CD4-positive, alpha-beta T cell (primary cell): ENCODE data around the gene CLDN18. TPM values are rescaled to one million over a fixed set of nuclear protein-coding genes. Genes with fewer than 3 reads are reported as not detected.

Source experiments
- ATAC-seq: fragments of 200-7000 bp; cut with Tn5 transposase; one replicate; pipeline ENCODE4 v1.10.0; 2022; ENCODE audit warnings: mild to moderate bottlenecking; ENCODE audit not compliant: poor library complexity
- CTCF ChIA-PET: fragments of 350-600 bp; sonication (Branson Sonifier 250); formaldehyde crosslinking; loops from one replicate; lab custom pipeline; 2021; ENCODE audit warnings: antibody characterized with exemption, inconsistent platforms; lab: Charles Lee
- POLR2A ChIA-PET: fragments of 350-600 bp; sonication (Branson Sonifier 250); formaldehyde crosslinking; loops from one replicate; lab custom pipeline; 2021; ENCODE audit warnings: antibody characterized with exemption, inconsistent platforms; lab: Charles Lee
- DNase-seq, 14 experiments: peaks; one replicate each; pipeline ENCODE4 v3.0.0-alpha.2; 2013 to 2020; ENCODE audit warnings: mixed read lengths in 2 of 14
- H3K27ac ChIP-seq, 2 donors: one replicate each; pipeline versions ENCODE4 v1.5.1 to v1.7.0; 2013; ENCODE audit warnings: low read length in 2 of 2, low read depth in 1 of 2, mild to moderate bottlenecking in 1 of 2
- H3K27me3 ChIP-seq, 2 experiments: 1 replicate in 1 of 2; 2 replicates in 1 of 2; pipeline versions ENCODE4 v1.6.1 to v1.7.0; 2013; ENCODE audit warnings: low read length in 2 of 2, control low read depth in 1 of 2, mild to moderate bottlenecking in 1 of 2, moderate library complexity in 1 of 2; ENCODE audit not compliant: insufficient read depth in 2 of 2, control insufficient read depth in 1 of 2
- H3K36me3 ChIP-seq: one replicate; pipeline ENCODE4 v1.6.1; 2013; ENCODE audit warnings: low read length, control low read depth; ENCODE audit not compliant: insufficient read depth
- H3K4me1 ChIP-seq: one replicate; pipeline ENCODE4 v1.6.1; 2013; ENCODE audit warnings: low read length, control low read depth; ENCODE audit not compliant: insufficient read depth
- H3K4me3 ChIP-seq: one replicate; pipeline ENCODE4 v1.5.1; 2013; ENCODE audit warnings: mild to moderate bottlenecking, low read length, moderate library complexity
- H3K9me3 ChIP-seq, 2 experiments: 1 replicate in 1 of 2; 2 replicates in 1 of 2; pipeline versions ENCODE4 v1.6.1 to v1.7.0; 2013; ENCODE audit warnings: low read length in 2 of 2, mild to moderate bottlenecking in 2 of 2, control low read depth in 1 of 2, moderate library complexity in 1 of 2; ENCODE audit not compliant: control insufficient read depth in 1 of 2, insufficient read depth in 1 of 2
- H3K27ac Mint-ChIP-seq: one replicate; pipeline ENCODE4 v1.8.0; 2020; ENCODE audit warnings: mixed read lengths
- H3K27me3 Mint-ChIP-seq: one replicate; pipeline ENCODE4 v1.8.0; 2021; ENCODE audit warnings: mixed read lengths
- H3K36me3 Mint-ChIP-seq: one replicate; pipeline ENCODE4 v1.8.0; 2021; ENCODE audit warnings: low read depth, mixed read lengths
- H3K4me1 Mint-ChIP-seq: one replicate; pipeline ENCODE4 v1.8.0; 2021; ENCODE audit warnings: low read depth, mixed read lengths
- H3K4me3 Mint-ChIP-seq: one replicate; pipeline ENCODE4 v1.8.0; 2020; ENCODE audit warnings: mild to moderate bottlenecking, mixed read lengths
- H3K9me3 Mint-ChIP-seq: one replicate; pipeline ENCODE4 v1.8.0; 2020; ENCODE audit warnings: mixed read lengths
- intact Hi-C, 2 experiments: fragments of 100-400 bp; cut with DNase I in 1 of 2; cut with micrococcal nuclease in 1 of 2; formaldehyde crosslinking; loops; one replicate each; pipeline versions ENCODE4 v1.15.1 to v1.9.0; 2023 to 2025; cut with DNase I, micrococcal nuclease
- total RNA-seq, 174 experiments: library from RNA in 2 of 174; stranded (reverse) in 2 of 174; gene quantifications; one replicate each; pipeline ENCODE4 v1.2.3 and lab custom pipeline; 2021 to 2026
- TF ChIP-seq, protein P1 (sequence below): fragments of 200-600 bp; IDR thresholded peaks from one replicate; pipeline ENCODE4 v1.8.0; 2022; ENCODE audit warnings: antibody characterized with exemption, mild to moderate bottlenecking

Gene CLDN18
- total RNA-seq, 2 experiments from 2014 or later = not detected

DNA sequence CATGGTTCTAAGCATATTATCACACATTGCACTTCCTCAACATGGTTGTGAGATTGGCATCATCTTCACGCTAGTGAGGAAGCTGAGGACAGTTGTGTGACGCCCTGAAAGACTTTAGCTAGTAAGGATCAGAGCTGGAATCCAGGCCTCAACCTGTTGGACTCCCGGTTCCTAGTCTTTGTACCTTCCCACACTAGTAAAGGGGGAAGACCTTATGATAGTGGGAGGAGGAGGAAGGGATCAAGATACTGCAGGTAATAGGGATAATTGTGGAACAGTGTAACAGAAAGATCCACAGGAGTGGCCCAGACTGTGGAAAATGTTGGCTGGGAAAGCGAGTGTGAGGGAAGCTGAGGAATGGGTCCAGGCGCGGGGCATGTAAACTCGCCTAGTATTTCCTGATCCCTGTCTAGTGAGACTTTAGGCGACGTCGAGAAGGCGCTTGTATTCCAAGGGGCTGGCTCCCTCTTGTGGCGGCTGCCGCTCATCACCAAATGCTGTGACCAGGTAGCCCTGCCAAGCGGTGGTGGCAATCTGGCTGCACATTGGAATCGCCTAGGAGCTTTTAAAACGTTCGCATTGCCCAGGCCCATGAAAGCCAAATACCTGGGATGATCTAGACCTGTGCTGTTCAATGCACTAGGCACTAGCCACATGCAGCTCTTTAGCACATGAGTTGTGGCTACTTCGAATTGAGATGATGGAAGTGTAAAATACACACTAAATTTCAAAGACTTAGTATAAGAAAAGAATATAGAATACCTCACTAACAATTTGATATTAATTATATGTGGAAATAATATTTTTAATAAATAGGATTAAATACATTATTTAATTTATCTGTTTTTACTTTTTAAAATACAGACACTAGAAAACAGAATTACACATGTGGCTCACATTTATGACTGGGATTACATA, 38.8 kb upstream of the CLDN18 start:
- no peaks in the 10 kb centered on the region for H3K9me3 Mint-ChIP-seq
- DNase-seq = peak in 13 of 14 experiments; percentile 14 to 55 (median 29)
- H3K27ac ChIP-seq = no peak overlapping the region
- H3K4me3 ChIP-seq = no peak overlapping the region
- CTCF ChIA-PET = no interaction called here
- H3K4me3 Mint-ChIP-seq = no peak overlapping the region
- H3K9me3 ChIP-seq = no peaks in the 10 kb centered on the region
- H3K4me1 ChIP-seq = no peaks in the 10 kb centered on the region
- H3K4me1 Mint-ChIP-seq = no peaks in the 10 kb centered on the region
- no peaks in the 10 kb centered on the region for H3K36me3 ChIP-seq
- ATAC-seq = no peak
- peaks cover 0 to 10% of the 10 kb centered on the region in 2 experiments for H3K27me3 ChIP-seq
- no peak overlapping the region for H3K27ac Mint-ChIP-seq
- H3K36me3 Mint-ChIP-seq = no peaks in the 10 kb centered on the region
- peaks cover 15% of the 10 kb centered on the region for H3K27me3 Mint-ChIP-seq
- intact Hi-C loops = loop anchor here in 1 of 2 experiments (1.0 to 10.0 kb wide), 2 partner anchors 866 to 1896 kb away; no protein-coding TSS in a partner anchor
- TF ChIP-seq, protein P1, sequence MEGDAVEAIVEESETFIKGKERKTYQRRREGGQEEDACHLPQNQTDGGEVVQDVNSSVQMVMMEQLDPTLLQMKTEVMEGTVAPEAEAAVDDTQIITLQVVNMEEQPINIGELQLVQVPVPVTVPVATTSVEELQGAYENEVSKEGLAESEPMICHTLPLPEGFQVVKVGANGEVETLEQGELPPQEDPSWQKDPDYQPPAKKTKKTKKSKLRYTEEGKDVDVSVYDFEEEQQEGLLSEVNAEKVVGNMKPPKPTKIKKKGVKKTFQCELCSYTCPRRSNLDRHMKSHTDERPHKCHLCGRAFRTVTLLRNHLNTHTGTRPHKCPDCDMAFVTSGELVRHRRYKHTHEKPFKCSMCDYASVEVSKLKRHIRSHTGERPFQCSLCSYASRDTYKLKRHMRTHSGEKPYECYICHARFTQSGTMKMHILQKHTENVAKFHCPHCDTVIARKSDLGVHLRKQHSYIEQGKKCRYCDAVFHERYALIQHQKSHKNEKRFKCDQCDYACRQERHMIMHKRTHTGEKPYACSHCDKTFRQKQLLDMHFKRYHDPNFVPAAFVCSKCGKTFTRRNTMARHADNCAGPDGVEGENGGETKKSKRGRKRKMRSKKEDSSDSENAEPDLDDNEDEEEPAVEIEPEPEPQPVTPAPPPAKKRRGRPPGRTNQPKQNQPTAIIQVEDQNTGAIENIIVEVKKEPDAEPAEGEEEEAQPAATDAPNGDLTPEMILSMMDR = peak; percentile 65
- POLR2A ChIA-PET = no interaction called here

DNA sequence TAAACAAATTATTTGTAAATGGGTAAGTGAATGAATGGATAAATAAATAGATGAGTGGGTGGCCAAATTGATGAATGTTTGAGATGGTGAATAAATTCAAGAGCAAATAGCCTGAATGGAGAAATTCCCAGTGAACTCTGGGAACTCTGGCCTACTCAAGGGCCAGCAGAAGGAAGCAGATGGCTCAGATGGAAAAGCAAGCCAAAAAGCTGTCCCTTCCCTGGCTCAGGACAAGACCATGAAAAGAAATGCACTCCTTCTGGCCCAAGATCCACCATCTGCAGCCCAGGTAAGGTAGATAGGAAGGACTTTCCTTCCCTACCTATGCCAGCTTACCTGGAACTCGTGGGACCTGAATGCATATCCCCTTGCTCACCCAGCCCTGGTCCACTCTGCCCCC, 37.6 kb upstream of the CLDN18 start:
- H3K27ac ChIP-seq = no peak overlapping the region
- H3K4me3 Mint-ChIP-seq = no peak overlapping the region
- intact Hi-C loops = loop anchor here in 1 of 2 experiments (10.0 kb wide), 1 partner anchor 1898 kb away; no protein-coding TSS in a partner anchor
- no peaks in the 10 kb centered on the region for H3K4me1 Mint-ChIP-seq
- H3K27me3 ChIP-seq = peaks cover 0 to 10% of the 10 kb centered on the region in 2 experiments
- CTCF ChIA-PET = no interaction called here
- no peaks in the 10 kb centered on the region for H3K36me3 Mint-ChIP-seq
- DNase-seq (no peak), ATAC-seq (no peak)
- no peaks in the 10 kb centered on the region for H3K9me3 Mint-ChIP-seq
- H3K36me3 ChIP-seq = no peaks in the 10 kb centered on the region
- peaks cover 15% of the 10 kb centered on the region for H3K27me3 Mint-ChIP-seq
- no peak overlapping the region for H3K27ac Mint-ChIP-seq
- H3K4me3 ChIP-seq = no peak overlapping the region
- POLR2A ChIA-PET = no interaction called here
- no peaks in the 10 kb centered on the region for H3K9me3 ChIP-seq
- H3K4me1 ChIP-seq = no peaks in the 10 kb centered on the region
- TF ChIP-seq, protein P1 = no peak

DNA sequence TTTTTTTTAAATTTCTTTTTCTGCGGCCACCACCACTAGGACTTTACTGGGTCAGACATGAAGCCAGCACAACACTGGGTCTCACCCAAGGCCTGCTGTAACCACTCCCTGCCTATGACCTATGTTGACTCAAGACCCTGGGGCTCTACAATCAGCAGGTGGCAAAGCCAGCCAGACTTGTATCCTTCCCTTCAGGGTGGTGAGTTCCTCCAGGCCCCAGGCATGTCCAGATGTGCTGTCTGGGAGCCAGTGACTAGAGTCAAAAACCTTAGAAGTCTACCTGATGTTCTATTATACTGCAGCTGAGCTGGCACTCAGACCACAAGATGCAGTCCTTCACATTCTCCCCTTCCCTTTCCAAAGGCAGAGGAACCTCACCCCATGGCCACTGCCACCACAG, 31.6 kb upstream of the CLDN18 start:
- Mint-ChIP-seq H3K36me3 (no peaks in the 10 kb centered on the region), H3K4me3 (no peak overlapping the region), H3K4me1 (no peaks in the 10 kb centered on the region), H3K9me3 (no peaks in the 10 kb centered on the region), H3K27ac (no peak overlapping the region), H3K27me3 (peaks cover 5% of the 10 kb centered on the region)
- ChIA-PET CTCF (no interaction called here), POLR2A (no interaction called here)
- no peaks in the 10 kb centered on the region for H3K4me1 ChIP-seq
- TF ChIP-seq, protein P1 = no peak
- peaks cover 3 to 6% of the 10 kb centered on the region in 2 experiments for H3K27me3 ChIP-seq
- intact Hi-C loops = loop anchor here in 1 of 2 experiments (10.0 kb wide), 1 partner anchor 1904 kb away; no protein-coding TSS in a partner anchor
- no peak overlapping the region for H3K4me3 ChIP-seq
- peaks cover 0 to 12% of the 10 kb centered on the region in 2 experiments for H3K9me3 ChIP-seq
- DNase-seq (no peak), ATAC-seq (no peak)
- no peaks in the 10 kb centered on the region for H3K36me3 ChIP-seq
- H3K27ac ChIP-seq = no peak overlapping the region
